IMR-90 (cell line): ENCODE measurements around the gene TPTE. TPM values are rescaled to one million over a fixed set of nuclear protein-coding genes. Genes with fewer than 3 reads are reported as not detected.

Experiments used
- microRNA-seq, 2 experiments: library from miRNA; stranded (forward) in 1 of 2; unstranded in 1 of 2; fragments of 10-50 nt in 1 of 2; fragments of <30 nt in 1 of 2; gene quantifications in 1 of 2; microRNA quantifications in 1 of 2; one replicate each; pipeline versions ENCODE3 to v1.1.0; 2013 to 2020; ENCODE audit not compliant: insufficient read depth in 1 of 2, insufficient read length in 1 of 2, unreplicated experiment in 1 of 2
- polyA plus RNA-seq, 3 experiments: library from polyadenylated mRNA; depleted of rRNA; stranded (reverse); fragments of >200 nt; gene quantifications; 2 replicates each; pipeline ENCODE4 v1.2.3, GENCODE V29; 2012; ENCODE audit warnings: low replicate concordance in 1 of 3
- small RNA-seq, 5 experiments: library from RNA; depleted of rRNA; stranded (forward); fragments of <200 nt; gene quantifications; one replicate each; pipeline ENCODE3, GENCODE V24; 2012
- total RNA-seq: library from RNA; depleted of rRNA; stranded (reverse); fragments of >200 nt; gene quantifications from 2 replicates; pipeline ENCODE4 v1.2.3, GENCODE V29; 2012

TPTE gene
- total and polyA plus RNA-seq, 2 of the 4 experiments (the other 2 are of a cell fraction) = not detected

Small RNA genes within 50 kb of the gene (microRNA-seq; reads per million reads assigned to microRNA genes)
- gene CYCSP41 (ENCODE audit: insufficient read depth, insufficient read length) = not detected

Small RNA genes within 50 kb of the gene (small RNA-seq; reads per million reads assigned to genes)
- gene CYCSP41 = 0 to 0.51 (median 0) reads per million in 5 experiments
